NCI-H345 (cell line): ENCODE results near the gene RSU1.
"Not testable (repeated sequence)": the region's sequence is repeated elsewhere in the genome, so short reads cannot be mapped to it uniquely, and the experiment has no call there.

ENCODE experiments used
- DNase-seq: peaks from one replicate; lab custom pipeline; 2025; lab: John Stamatoyannopoulos, UW

The RSU1 gene

GRCh38 chr10:16817125-16818019, at the start of gene RSU1:
Gene RSU1, minus strand, starts transcription at chr10:16817424. Its CDS starts 343 bp downstream, at chr10:16817081.
- DNase-seq = peak; percentile 98

DNA sequence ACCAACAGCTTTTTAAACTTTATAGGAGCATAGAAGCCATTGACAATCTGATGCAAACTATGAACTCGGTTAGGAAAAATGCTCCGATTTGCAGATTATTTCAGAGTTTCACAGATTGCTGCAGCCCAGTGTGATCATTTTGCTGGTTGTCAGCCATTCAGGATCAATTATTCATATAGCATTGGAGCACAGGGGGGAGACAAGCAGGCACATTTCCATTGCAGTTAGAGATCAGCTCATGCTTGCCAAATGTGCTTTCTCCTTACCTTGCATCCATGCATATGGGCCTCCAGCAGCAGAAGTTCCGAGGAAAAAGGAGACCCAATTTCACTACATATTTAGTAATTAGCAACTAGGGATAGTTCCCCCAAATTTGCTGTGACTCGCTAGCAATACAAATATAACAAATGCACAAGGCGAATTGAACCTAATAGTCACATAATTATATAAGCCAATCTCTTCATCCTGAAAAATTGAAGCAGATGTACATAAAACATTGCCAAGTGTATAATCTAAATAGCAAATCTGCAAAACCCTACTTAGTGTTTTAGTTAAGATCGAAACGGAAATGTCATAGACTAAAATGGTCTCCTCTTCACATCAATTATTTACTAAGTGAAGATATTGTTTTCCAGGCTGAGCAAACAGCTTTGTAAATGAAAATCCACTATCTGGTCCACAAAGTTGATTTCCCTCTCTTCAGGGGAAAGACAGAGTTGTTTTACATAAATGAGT, 49.5 kb upstream of the RSU1 start:
- DNase-seq = no peak

DNA sequence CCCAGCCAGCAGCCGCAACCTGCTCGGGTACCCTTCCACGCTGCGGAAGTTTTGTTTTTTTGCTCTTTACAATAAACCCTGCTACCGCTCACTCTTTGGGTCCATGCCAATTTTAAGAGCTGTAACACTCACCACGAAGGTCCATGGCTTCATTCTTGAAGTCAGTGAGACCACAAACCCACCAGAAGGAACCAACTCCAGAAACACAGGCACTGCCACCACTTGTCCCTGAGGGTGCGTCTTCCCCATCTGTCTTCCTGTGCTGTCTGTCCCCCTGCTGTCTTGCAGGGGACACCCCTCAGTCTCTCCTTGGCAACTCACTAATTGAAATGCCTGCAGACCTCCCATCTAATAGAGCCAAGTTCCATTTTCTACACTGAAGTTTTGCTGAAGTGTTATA, 48.5 kb upstream of the RSU1 start:
- no peak for DNase-seq

DNA sequence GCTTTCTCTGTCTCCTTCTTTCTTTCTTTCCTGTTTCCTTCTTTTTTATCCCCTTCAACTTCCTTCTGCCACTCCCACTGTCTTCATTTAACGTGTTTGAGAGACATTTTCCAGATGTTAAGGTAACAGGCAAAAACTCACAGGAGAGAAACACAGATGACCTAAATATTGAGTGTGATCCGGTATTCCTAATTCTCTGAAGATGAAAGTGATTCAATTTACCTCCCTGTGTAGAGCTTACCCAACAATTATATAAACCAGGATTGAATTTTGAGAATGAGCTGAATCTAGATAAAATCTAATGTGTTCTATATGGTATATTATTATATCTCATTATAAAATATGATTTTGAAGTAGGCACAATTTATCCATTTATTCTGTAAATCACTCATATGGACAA, 46.5 kb upstream of the RSU1 start:
- DNase-seq = no peak

GRCh38 chr10:16857419-16857818, 40.2 kb upstream of the RSU1 start:
- DNase-seq = no peak

GRCh38 chr10:16856567-16856966, 39.3 kb upstream of the RSU1 start:
- no peak for DNase-seq

DNA sequence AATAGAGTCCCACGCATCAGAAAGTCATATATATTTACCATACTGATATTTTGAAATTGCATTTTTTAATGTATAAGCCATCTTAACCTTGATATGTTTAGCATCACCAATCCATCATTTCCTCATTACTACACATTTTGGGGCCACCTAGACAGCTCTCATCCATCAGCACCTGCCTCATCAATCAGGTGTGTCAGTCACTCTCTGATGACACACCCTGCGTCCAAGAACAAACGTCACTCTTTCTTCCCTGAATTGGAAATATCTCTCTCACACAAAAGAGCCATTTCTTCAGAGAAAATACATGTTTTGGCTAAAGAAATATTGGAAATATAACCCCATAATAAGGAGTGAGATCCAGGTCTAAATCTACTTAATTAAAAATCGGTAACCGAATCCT, 38.9 kb upstream of the RSU1 start:
- DNase-seq = no peak

DNA sequence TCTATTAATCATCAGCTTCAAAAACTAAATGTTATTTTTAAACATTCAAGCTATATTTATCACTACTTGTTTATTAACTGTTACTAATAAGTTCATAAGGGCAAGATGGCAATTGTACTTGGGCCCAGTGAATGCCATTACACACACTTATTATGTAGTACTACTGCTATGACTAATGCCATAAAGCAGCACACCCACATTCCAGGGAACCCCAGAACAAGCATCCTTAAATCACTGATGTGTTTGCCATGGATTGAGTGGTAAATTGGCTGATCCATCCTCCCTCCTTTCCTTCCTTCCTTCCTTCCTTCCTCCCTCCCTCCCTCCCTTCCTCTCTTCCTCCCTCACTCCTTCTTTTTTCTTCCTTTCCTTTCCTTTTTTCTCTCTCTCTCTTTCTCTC, 37.4 kb upstream of the RSU1 start:
- DNase-seq = no peak

- DNase-seq = no peak
These were observed 36.6 kb upstream of the RSU1 start for GRCh38 chr10:16853809-16854208.

DNA sequence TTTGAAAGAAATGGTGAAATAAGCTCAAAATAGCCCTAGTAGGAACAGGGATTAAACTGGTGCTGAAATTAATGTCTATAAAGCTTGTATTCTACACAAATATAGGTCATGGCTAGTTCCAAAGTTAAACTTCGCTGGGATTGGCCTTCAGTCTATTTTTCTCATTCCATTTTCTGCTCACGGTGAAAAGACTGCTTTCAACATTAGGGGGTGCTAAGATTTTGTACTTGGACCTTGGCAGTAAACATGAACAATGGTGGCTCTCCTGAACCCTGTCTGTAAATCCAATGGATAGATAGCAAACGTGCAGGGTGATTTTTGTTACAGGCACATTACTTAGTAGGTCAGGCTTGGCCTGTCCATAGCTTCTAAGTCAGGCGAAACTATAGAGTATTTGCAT, 36.0 kb upstream of the RSU1 start:
- no peak for DNase-seq

DNA sequence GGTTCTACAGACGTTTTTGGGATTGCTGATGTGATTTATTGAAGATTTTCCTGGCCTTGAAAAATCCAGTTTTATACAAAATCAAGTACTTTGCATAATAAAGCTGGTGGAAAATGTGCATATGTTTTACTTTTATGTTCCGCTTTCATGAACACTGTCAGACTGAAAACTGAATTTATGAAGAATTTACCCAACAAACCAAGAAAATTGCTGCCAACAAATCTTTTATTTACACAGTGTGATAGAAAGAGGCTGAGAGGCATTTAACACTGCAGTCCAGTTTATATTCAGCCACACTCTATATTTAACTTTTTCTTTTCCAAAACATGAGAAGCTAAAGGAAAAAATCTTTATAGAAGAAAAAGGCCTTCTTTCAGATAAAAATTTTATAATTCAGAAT, 35.4 kb upstream of the RSU1 start:
- no peak for DNase-seq

DNA sequence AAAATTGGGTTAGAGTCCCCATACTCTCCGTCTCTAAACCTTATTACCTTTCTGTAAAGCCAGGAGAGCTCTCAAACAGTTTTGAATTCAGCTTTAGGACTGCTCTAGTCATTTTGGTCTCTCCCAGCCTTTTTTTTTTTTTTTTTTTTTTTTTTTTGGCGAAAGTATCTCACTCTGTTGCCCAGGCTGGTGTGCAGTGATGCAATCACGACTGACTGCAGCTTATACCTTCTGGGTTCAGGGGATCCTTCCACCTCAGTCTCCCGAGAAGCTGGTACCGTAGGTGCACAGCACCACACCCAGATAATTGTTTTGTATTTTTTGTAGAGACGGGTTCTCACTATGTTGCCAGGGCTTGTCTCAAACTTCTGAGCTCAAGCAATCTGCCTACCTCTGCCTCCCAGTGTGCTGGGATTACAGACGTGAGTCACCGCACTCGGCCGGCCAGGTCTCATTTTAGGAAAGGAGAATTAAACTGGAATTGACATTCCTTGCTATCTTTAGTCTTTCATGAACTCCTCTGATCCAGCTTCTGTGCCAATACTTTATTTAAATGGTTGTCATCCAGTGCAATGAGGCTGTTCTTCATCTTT, 31.4 kb upstream of the RSU1 start:
- DNase-seq = no peak

- no peak for DNase-seq
These were observed 30.4 kb upstream of the RSU1 start for GRCh38 chr10:16847644-16848043.

- no peak for DNase-seq
These were observed 28.0 kb upstream of the RSU1 start for GRCh38 chr10:16845248-16845647.

- peak; percentile 45 for DNase-seq
These were observed 26.1 kb upstream of the RSU1 start for GRCh38 chr10:16843252-16843870.

- DNase-seq = no peak
These were observed 18.0 kb upstream of the RSU1 start for GRCh38 chr10:16835228-16835627.

- DNase-seq = no peak
These were observed 15.3 kb upstream of the RSU1 start for GRCh38 chr10:16832351-16833080.

DNA sequence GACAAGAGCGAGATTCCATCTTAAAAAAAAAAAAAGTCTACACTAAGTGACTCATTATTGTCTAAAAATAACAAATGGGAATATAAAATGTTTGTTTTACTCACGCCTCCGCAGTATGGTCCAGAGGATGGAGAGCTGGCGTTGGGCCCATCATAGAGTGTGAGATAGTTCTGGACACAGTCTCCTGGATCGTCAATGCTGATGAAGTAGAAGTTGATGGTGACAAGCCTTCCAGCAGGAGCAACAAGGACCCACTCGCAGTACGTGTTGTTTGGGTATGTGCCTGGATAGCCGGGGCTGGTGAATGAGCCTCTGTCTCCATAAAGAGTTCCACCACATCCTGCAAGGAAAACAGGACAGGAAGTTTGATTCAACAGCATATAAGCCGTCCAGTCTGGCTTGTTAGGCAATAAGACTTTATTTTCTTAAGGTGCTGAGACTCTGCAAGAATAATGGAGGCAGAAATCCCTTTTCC, 11.5 kb upstream of the RSU1 start:
- DNase-seq = no peak

GRCh38 chr10:16828114-16828568, 10.9 kb upstream of the RSU1 start:
- peak; percentile 61 for DNase-seq

DNA sequence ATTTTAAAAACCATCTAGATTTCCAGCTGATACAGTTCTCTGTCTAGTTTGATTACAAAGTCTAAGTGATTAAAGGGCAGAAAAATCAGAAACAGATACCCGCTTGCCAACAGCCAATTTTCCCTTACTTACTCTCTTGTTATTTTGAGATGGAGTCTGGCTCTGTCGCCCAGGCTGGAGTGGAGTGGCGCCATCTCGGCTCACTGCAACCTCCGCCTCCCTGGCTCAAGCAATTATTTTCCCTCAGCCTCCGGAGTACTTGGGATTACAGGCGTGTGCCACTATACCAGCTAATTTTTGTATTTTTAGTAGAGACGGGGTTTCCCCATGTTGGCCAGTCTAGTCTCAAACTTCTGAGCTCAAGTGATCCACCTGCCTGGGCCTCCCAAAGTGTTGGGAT, 10.2 kb upstream of the RSU1 start:
- DNase-seq = not testable (repeated sequence)

DNA sequence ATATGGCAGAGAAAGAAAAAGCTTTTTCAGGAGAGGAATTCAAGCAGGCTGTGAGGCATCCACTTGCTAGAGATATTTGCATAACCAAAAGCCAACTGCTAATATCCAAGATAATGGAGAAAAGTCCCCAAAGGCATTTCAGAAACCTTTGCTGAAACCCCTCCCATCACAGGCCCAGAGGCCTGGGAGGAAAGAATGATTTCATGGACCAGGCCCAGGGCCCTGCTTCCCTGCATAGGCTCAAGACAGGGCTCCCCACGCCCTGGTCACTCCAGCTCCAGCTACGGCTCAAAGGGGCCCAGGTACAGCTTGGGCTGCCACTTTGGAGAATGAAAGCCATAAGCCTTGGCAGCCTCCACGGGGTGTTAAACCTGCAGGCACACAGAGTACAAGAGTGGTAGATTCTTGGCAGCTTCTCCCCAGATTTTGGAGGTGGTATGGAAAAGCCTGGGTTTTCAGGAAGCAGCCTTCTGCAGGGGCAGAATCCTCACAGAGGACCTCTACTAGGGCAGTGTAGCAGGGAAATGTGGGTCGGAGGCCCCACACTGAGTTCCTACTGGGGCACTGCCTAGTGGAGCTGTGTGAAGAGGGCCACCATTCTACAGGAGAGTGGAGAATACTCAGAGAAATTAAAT, 5.6 kb upstream of the RSU1 start:
- DNase-seq = no peak
